ENCODE measurements around the gene MORN3. TPM values are rescaled to one million over a fixed set of nuclear protein-coding genes. Genes with fewer than 3 reads are reported as not detected.

MORN3 gene
- polyA plus RNA-seq, 1 donor from 2014 or later: 3.4 TPM

GRCh38 chr12:121649322-121649721, 20.1 kb downstream of the MORN3 start:
- Histone ChIP-seq H3K4me2 (ENCODE audit: low read length) (no peak overlapping the region), H3K27me3 (ENCODE audit: insufficient read depth, low read depth, low read length) (no peaks in the 10 kb centered on the region), H4K20me1 (ENCODE audit: insufficient read depth) (no peaks in the 10 kb centered on the region), H3K9ac (ENCODE audit: low read length) (no peak overlapping the region), H3K79me2 (replicated peaks; ENCODE audit: insufficient read depth, low read length) (no peaks in the 10 kb centered on the region), H3K27ac (ENCODE audit: low read length) (no peak overlapping the region), H3F3A (ENCODE audit: insufficient read depth, low read length, poor library complexity, severe bottlenecking) (no peaks in the 10 kb centered on the region), H3K36me3 (ENCODE audit: insufficient read depth, low read length) (no peaks in the 10 kb centered on the region), H3K9me2 (ENCODE audit: insufficient read depth, low read length) (no peaks in the 10 kb centered on the region), H2AFZ (ENCODE audit: low read depth, low read length) (no peak overlapping the region), H3K9me3 (ENCODE audit: low read length) (no peaks in the 10 kb centered on the region), H3K4me3 (ENCODE audit: low read length) (no peak overlapping the region)
- TF ChIP-seq TAF1 (IDR thresholded peaks at IDR 0.05; ENCODE audit: low read depth): no peak
- TF ChIP-seq EP300 (conservative IDR thresholded peaks at IDR 0.05; ENCODE audit: poor library complexity, severe bottlenecking): no peak
- no peak for TF ChIP-seq CTCF (IDR thresholded peaks at IDR 0.05; ENCODE audit: poor library complexity, severe bottlenecking)
- no peak for TF ChIP-seq MXI1 (conservative IDR thresholded peaks at IDR 0.05; ENCODE audit: poor library complexity, severe bottlenecking)
- no peak for TF ChIP-seq POLR2AphosphoS5 (IDR thresholded peaks at IDR 0.05)
- TF ChIP-seq SMC3 (conservative IDR thresholded peaks at IDR 0.05; ENCODE audit: poor library complexity): no peak
- TF ChIP-seq EZH2 (IDR thresholded peaks at IDR 0.05; ENCODE audit: borderline replicate concordance, insufficient read depth, low read length, poor library complexity, severe bottlenecking): no peak
- TF ChIP-seq RAD21 (conservative IDR thresholded peaks at IDR 0.05): no peak
- no peak for TF ChIP-seq REST (IDR thresholded peaks at IDR 0.05; ENCODE audit: borderline replicate concordance)

GRCh38 chr12:121648458-121649028, 20.9 kb downstream of the MORN3 start:
- Histone ChIP-seq H2AFZ (ENCODE audit: low read depth, low read length) (no peak overlapping the region), H3K27ac (ENCODE audit: low read length) (no peak overlapping the region), H3K9me3 (ENCODE audit: low read length) (no peaks in the 10 kb centered on the region), H3K9me2 (ENCODE audit: insufficient read depth, low read length) (no peaks in the 10 kb centered on the region), H3K36me3 (ENCODE audit: insufficient read depth, low read length) (no peaks in the 10 kb centered on the region), H3K79me2 (replicated peaks; ENCODE audit: insufficient read depth, low read length) (no peaks in the 10 kb centered on the region), H3K4me2 (ENCODE audit: low read length) (no peak overlapping the region), H4K20me1 (ENCODE audit: insufficient read depth) (no peaks in the 10 kb centered on the region), H3F3A (ENCODE audit: insufficient read depth, low read length, poor library complexity, severe bottlenecking) (no peaks in the 10 kb centered on the region), H3K9ac (ENCODE audit: low read length) (no peak overlapping the region), H3K27me3 (ENCODE audit: insufficient read depth, low read depth, low read length) (no peaks in the 10 kb centered on the region), H3K4me3 (ENCODE audit: low read length) (no peak overlapping the region)
- TF ChIP-seq CTCF (IDR thresholded peaks at IDR 0.05; ENCODE audit: poor library complexity, severe bottlenecking): no peak
- TF ChIP-seq EP300 (conservative IDR thresholded peaks at IDR 0.05; ENCODE audit: poor library complexity, severe bottlenecking): no peak
- TF ChIP-seq RAD21 (conservative IDR thresholded peaks at IDR 0.05): no peak
- no peak for TF ChIP-seq POLR2AphosphoS5 (IDR thresholded peaks at IDR 0.05)
- no peak for TF ChIP-seq SMC3 (conservative IDR thresholded peaks at IDR 0.05; ENCODE audit: poor library complexity)
